Muscle of leg (tissue), 11 donors: ENCODE results near the gene RBM19. TPM values are rescaled to one million over a fixed set of nuclear protein-coding genes. Genes with fewer than 3 reads are reported as not detected.
A peak's percentile ranks its signal among the peaks of the same experiment; 100 is the strongest.

Experiments
- DNase-seq: peaks from one replicate; pipeline ENCODE4 v3.0.0; 2013
- H3K27ac ChIP-seq: one replicate; pipeline ENCODE4 v1.5.1; 2013; ENCODE audit warnings: mild to moderate bottlenecking, low read length, control low read depth
- H3K27me3 ChIP-seq: one replicate; pipeline ENCODE4 v1.6.1; 2013; ENCODE audit warnings: low read length; ENCODE audit not compliant: control insufficient read depth, insufficient read depth
- H3K36me3 ChIP-seq: one replicate; pipeline ENCODE4 v1.6.1; 2013; ENCODE audit warnings: low read length; ENCODE audit not compliant: control insufficient read depth, insufficient read depth
- H3K4me1 ChIP-seq: one replicate; pipeline ENCODE4 v1.6.1; 2013; ENCODE audit warnings: low read length; ENCODE audit not compliant: control insufficient read depth, insufficient read depth
- H3K4me3 ChIP-seq: one replicate; pipeline ENCODE4 v1.5.1; 2013; ENCODE audit warnings: low read length, control low read depth
- H3K9me3 ChIP-seq: replicated peaks from 2 replicates; pipeline ENCODE4 v1.6.1; 2013; ENCODE audit warnings: low read depth, low read length; ENCODE audit not compliant: control insufficient read depth
- WGBS: methylation state at CpG from one replicate; pipeline ENCODE4 v1.1.5; 2013; ENCODE audit warnings: missing lambda C conversion rate; ENCODE audit not compliant: insufficient coverage; 5-methylcytosine and 5-hydroxymethylcytosine counted together
- polyA plus RNA-seq, 8 donors: library from polyadenylated mRNA; unstranded; fragments of 120-200 nt; gene quantifications; one replicate each; pipeline versions ENCODE4 v1.2.1 to v1.2.3, GENCODE V29; 2013; ENCODE audit warnings: inconsistent platforms in 1 of 8, low replicate concordance in 1 of 8; ENCODE audit not compliant: insufficient read length in 8 of 8, insufficient read depth in 1 of 8
- total RNA-seq: library from RNA; stranded (reverse); fragments of 120-200 nt; gene quantifications from one replicate; pipeline ENCODE4 v1.2.4, GENCODE V29; 2013

RBM19 gene
- total and polyA plus RNA-seq, 9 donors, result 12.7 to 20.9 (median 16.1) TPM

GRCh38 chr12:113884392-113884791 lies 81.7 kb downstream of the RBM19 start:
- Histone ChIP-seq H3K27me3 (no peaks in the 10 kb centered on the region), H3K27ac (no peak overlapping the region), H3K9me3 (no peaks in the 10 kb centered on the region), H3K4me1 (peaks cover 24% of the 10 kb centered on the region), H3K36me3 (no peaks in the 10 kb centered on the region), H3K4me3 (no peak overlapping the region)
- DNase-seq, result no peak
- WGBS, result 100% methylated on average over 1 of the region's 3 CpGs

DNA sequence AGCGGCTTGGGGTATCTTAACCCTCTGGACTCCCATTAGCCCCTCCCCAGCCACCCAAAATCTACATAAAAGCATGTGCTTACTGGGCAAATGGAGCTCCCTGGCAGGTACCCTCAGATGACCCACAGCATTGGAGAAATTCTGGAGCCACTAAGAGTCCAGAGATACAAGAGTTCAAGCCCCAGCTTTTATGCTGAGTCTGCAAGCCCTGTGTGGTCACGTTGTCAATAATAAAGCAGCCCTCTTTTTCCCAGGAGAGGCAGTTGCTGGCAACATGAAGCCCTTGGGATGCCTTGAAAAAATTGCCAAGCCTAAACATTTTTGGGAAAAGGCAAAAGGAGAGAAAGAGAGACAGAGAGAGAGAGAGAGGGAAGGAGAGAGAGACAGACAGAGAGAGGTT lies 83.4 kb downstream of the RBM19 start:
- Histone ChIP-seq H3K4me1 (peaks cover 16% of the 10 kb centered on the region), H3K9me3 (no peaks in the 10 kb centered on the region), H3K4me3 (no peak overlapping the region), H3K36me3 (peaks cover 8% of the 10 kb centered on the region), H3K27me3 (no peaks in the 10 kb centered on the region), H3K27ac (no peak overlapping the region)
- DNase-seq, result no peak
- no CpG with 5 or more reads among the region's 2 CpGs for whole genome bisulfite sequencing

GRCh38 chr12:113880988-113881962 lies 84.8 kb downstream of the RBM19 start:
- DNase-seq, result peak; percentile 62
- Histone ChIP-seq H3K27ac (no peak overlapping the region), H3K36me3 (peaks cover 8% of the 10 kb centered on the region), H3K4me1 (peaks cover 11% of the 10 kb centered on the region), H3K4me3 (no peak overlapping the region), H3K27me3 (no peaks in the 10 kb centered on the region), H3K9me3 (no peaks in the 10 kb centered on the region)
- WGBS, result 48% methylated on average over 11 of the region's 23 CpGs

DNA sequence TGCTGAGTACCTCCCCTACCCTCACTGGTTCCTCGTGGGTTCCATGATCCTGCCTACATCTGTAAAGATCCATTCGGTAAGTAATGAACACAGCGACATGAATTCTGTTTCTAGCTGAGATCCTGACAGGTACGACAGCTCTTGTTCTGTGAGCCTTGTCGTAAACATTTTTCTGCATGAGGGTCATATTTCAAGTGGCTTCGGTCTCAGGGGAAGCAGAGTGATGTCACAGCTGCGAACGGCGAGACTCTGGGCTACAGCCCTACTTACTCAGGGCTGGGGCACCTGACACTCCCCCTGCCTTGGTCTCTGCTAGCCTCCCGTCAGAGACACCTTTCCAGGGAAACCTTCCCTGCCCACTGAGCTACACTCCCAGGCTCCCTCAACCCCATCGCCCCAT lies 85.8 kb downstream of the RBM19 start:
- Histone ChIP-seq H3K27me3 (no peaks in the 10 kb centered on the region), H3K4me1 (peaks cover 11% of the 10 kb centered on the region), H3K4me3 (no peak overlapping the region), H3K36me3 (peaks cover 10% of the 10 kb centered on the region), H3K27ac (no peak overlapping the region), H3K9me3 (no peaks in the 10 kb centered on the region)
- no peak for DNase-seq
- WGBS, result 59% methylated on average over 11 of the region's 11 CpGs

GRCh38 chr12:113879658-113880057 lies 86.5 kb downstream of the RBM19 start:
- no peak overlapping the region for H3K27ac ChIP-seq
- H3K4me3 ChIP-seq, result no peak overlapping the region
- H3K27me3 ChIP-seq, result no peaks in the 10 kb centered on the region
- peaks cover 11% of the 10 kb centered on the region for H3K4me1 ChIP-seq
- 60% methylated on average over 1 of the region's 3 CpGs for WGBS
- no peaks in the 10 kb centered on the region for H3K9me3 ChIP-seq
- H3K36me3 ChIP-seq, result peaks cover 16% of the 10 kb centered on the region
- DNase-seq, result no peak

- Histone ChIP-seq H3K9me3 (no peaks in the 10 kb centered on the region), H3K4me1 (peaks cover 11% of the 10 kb centered on the region), H3K27me3 (no peaks in the 10 kb centered on the region), H3K36me3 (peaks cover 24% of the 10 kb centered on the region), H3K27ac (no peak overlapping the region), H3K4me3 (no peak overlapping the region)
- no peak for DNase-seq
- WGBS, result 100% methylated on average over 2 of the region's 5 CpGs
These were observed 88.5 kb downstream of the RBM19 start for GRCh38 chr12:113877607-113878006.

DNA sequence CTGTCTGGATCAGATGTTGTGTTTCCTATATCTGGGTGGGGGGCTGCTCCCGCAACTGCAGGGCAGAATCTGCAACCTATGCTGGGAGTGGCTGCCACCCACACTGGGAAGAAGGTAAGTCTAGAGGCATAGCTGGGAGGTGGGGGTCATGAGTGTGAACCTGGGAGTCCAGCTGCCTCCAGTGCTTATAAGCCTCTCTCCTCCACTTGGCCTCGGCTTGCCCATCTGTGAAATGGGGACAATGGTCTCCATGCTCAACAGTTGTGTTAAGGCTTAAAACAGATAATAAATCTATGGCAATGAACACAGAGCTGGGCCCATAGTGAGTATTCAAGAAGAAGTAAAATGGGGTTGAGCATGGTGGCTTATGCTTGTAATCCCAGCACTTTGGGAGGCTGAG lies 90.0 kb downstream of the RBM19 start:
- WGBS, result 83% methylated on average over 1 of the region's 2 CpGs
- no peak for DNase-seq
- H3K4me3 ChIP-seq, result no peak overlapping the region
- no peaks in the 10 kb centered on the region for H3K9me3 ChIP-seq
- peaks cover 3% of the 10 kb centered on the region for H3K4me1 ChIP-seq
- H3K36me3 ChIP-seq, result peaks cover 24% of the 10 kb centered on the region
- no peaks in the 10 kb centered on the region for H3K27me3 ChIP-seq
- no peak overlapping the region for H3K27ac ChIP-seq

GRCh38 chr12:113875691-113876090 lies 90.4 kb downstream of the RBM19 start:
- no peak for DNase-seq
- H3K9me3 ChIP-seq, result no peaks in the 10 kb centered on the region
- peaks cover 24% of the 10 kb centered on the region for H3K36me3 ChIP-seq
- no peaks in the 10 kb centered on the region for H3K27me3 ChIP-seq
- WGBS, result 42% methylated on average over 6 of the region's 10 CpGs
- peaks cover 3% of the 10 kb centered on the region for H3K4me1 ChIP-seq
- H3K4me3 ChIP-seq, result no peak overlapping the region
- peak overlapping the region; percentile 3 for H3K27ac ChIP-seq

- WGBS, result 80% methylated on average over 13 of the region's 18 CpGs
- H3K4me1 ChIP-seq, result no peaks in the 10 kb centered on the region
These were observed 91.0 kb downstream of the RBM19 start for GRCh38 chr12:113874999-113875561.

GRCh38 chr12:113874326-113874725 lies 91.8 kb downstream of the RBM19 start:
- Histone ChIP-seq H3K4me3 (no peak overlapping the region), H3K36me3 (peaks cover 24% of the 10 kb centered on the region), H3K27ac (no peak overlapping the region), H3K9me3 (no peaks in the 10 kb centered on the region), H3K4me1 (no peaks in the 10 kb centered on the region), H3K27me3 (no peaks in the 10 kb centered on the region)
- 90% methylated on average over 9 of the region's 11 CpGs for WGBS
- no peak for DNase-seq

More at GRCh38 chr12:113874999-113875561, 91.0 kb downstream of the RBM19 start:
- no peak for DNase-seq
- Histone ChIP-seq H3K27me3 (no peaks in the 10 kb centered on the region), H3K9me3 (no peaks in the 10 kb centered on the region), H3K4me3 (no peak overlapping the region), H3K36me3 (peaks cover 24% of the 10 kb centered on the region), H3K27ac (peak overlapping the region; percentile 3)
